Measurements from ENCODE around the gene OR9A2.

- no peak for TF ChIP-seq CTCF (conservative IDR thresholded peaks at IDR 0.05)
- no peak for TF ChIP-seq EZH2 (IDR thresholded peaks at IDR 0.05; ENCODE audit: low read depth)
Observed at GRCh38 chr7:143069912-143070500, 43.1 kb upstream of the OR9A2 start.
